H1 (cell line): ENCODE data around the gene TBC1D10A. TPM values are rescaled to one million over a fixed set of nuclear protein-coding genes. Genes with fewer than 3 reads are reported as not detected.
A peak's percentile ranks its signal among the peaks of the same experiment; 100 is the strongest.

Experiments
- CTCF ChIP-seq, 3 experiments: IDR thresholded peaks; 1 replicate in 2 of 3; 2 replicates in 1 of 3; pipeline versions ENCODE4 v1.5.1 to v1.6.1; 2011; ENCODE audit warnings: low read length in 3 of 3, mild to moderate bottlenecking in 3 of 3, inconsistent platforms in 2 of 3, low read depth in 1 of 3, moderate library complexity in 1 of 3; ENCODE audit not compliant: insufficient read depth in 1 of 3; ENCODE audit errors: control extremely low read depth in 1 of 3
- SIX5 ChIP-seq: IDR thresholded peaks from 2 replicates; pipeline ENCODE4 v1.6.1; 2011; ENCODE audit warnings: mild to moderate bottlenecking, low read depth, low read length
- SRF ChIP-seq: IDR thresholded peaks from 2 replicates; pipeline ENCODE4 v1.6.1; 2011; ENCODE audit warnings: mild to moderate bottlenecking, low read depth, low read length, moderate library complexity
- polyA plus RNA-seq, 7 experiments: library from polyadenylated mRNA; depleted of rRNA in 3 of 7; stranded (reverse) in 5 of 7; unstranded in 2 of 7; fragments of >200 nt in 5 of 7; fragments of 200-250 nt in 2 of 7; gene quantifications; 1 replicate in 5 of 7; 2 replicates in 1 of 7; 4 replicates in 1 of 7; pipeline versions ENCODE4 v1.2.1 to v1.2.3, GENCODE V29; 2011 to 2013; ENCODE audit warnings: missing spikeins in 2 of 7, mixed read lengths in 2 of 7
- total RNA-seq: library from RNA; stranded (reverse); fragmentation: NEBNext Ultra II Directional; extraction: Animal tissue kit (Norgen Biotek cat#: 25700); gene quantifications from 2 replicates; pipeline ENCODE4 v1.2.1, GENCODE V29; 2021

The TBC1D10A gene
- total and polyA plus RNA-seq, 2 of the 8 experiments (the other 6 are each of a cell fraction or from before 2014, with no cell fraction given): 5.4 to 7.0 TPM

- TF ChIP-seq SRF (no peak), SIX5 (no peak), CTCF (IDR thresholded peaks at IDR 0.05; ENCODE audit: control extremely low read depth in 1 of 3, insufficient read depth in 1 of 3, low read depth in 1 of 3, low read length in 3 of 3) (peak; percentile 48 to 74 (median 62))
These were observed 38.9 kb downstream of the TBC1D10A start (continued) for GRCh38 chr22:30287648-30288418.
